HFFc6 (cell line): ENCODE data around the gene SENP5. TPM values are rescaled to one million over a fixed set of nuclear protein-coding genes. Genes with fewer than 3 reads are reported as not detected.
"Not testable (repeated sequence)": the region's sequence is repeated elsewhere in the genome, so short reads cannot be mapped to it uniquely, and the experiment has no call there.

ENCODE experiments used
- DNase-seq: peaks from one replicate; pipeline ENCODE4 v3.0.0-alpha.2; 2018
- H3K27ac Mint-ChIP-seq: 2 replicates; pipeline ENCODE4 v1.8.0; 2020; ENCODE audit warnings: mild to moderate bottlenecking, mixed read lengths
- H3K27me3 Mint-ChIP-seq: 2 replicates; pipeline ENCODE4 v1.8.0; 2021; ENCODE audit warnings: mild to moderate bottlenecking, moderate library complexity, mixed read lengths; ENCODE audit not compliant: insufficient read depth
- H3K36me3 Mint-ChIP-seq: 2 replicates; pipeline ENCODE4 v1.8.0; 2021; ENCODE audit warnings: low read depth, mixed read lengths
- H3K4me1 Mint-ChIP-seq: 2 replicates; pipeline ENCODE4 v1.8.0; 2020; ENCODE audit warnings: low read depth, mixed read lengths
- H3K4me3 Mint-ChIP-seq: 2 replicates; pipeline ENCODE4 v1.8.0; 2020; ENCODE audit warnings: mild to moderate bottlenecking, moderate library complexity, mixed read lengths
- H3K9me3 Mint-ChIP-seq: 2 replicates; pipeline ENCODE4 v1.8.0; 2020; ENCODE audit warnings: mild to moderate bottlenecking, mixed read lengths
- total RNA-seq, 6 experiments: library from RNA; stranded (reverse); fragmentation: NEBNext Ultra II Directional; extraction: Animal tissue kit (Norgen Biotek cat#: 25700); gene quantifications; 2 replicates in 1 of 6; 3 replicates in 5 of 6; pipeline ENCODE4 v1.2.3, GENCODE V29; 2021
- TF ChIP-seq, protein P1 (sequence below): fragments of 200-600 bp; sonication (generic); IDR thresholded peaks from 2 replicates; pipeline ENCODE4 v1.5.0; 2021; ENCODE audit warnings: antibody characterized with exemption, mild to moderate bottlenecking

Gene SENP5
- total RNA-seq, 6 experiments from 2014 or later: 25.2 to 33.0 (median 29.1) TPM

DNA sequence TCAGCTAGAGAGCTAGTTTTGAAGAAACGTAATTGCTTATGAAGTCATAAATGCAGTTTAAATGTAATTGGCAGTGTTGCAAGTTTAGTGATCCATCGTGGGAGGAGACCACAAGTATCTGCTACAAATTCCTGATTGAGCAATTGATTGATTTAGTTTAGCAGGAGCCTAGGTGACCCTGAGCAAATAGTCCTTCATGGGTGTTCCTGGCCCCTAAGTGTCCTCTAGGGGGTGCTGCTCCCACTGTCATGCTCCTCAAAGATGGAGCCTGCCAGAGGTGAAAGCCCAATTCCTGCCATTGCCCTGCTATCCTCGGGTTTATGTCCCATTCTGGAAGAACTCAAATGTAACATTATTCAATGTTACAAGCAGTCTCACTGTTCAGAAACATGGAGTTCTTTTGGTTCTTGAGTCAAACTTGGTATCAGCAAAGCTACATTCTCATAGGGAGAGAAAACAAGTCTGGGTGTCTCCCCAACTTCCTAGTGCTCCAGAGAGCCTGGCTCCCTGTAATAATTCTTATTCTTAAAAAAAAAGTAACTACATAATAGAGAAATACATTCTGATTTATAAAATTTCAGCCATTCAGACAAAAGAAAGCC, 29.8 kb upstream of the SENP5 start:
- Mint-ChIP-seq H3K9me3 (no peaks in the 10 kb centered on the region), H3K4me3 (no peak overlapping the region), H3K27me3 (peaks cover 2% of the 10 kb centered on the region), H3K36me3 (no peaks in the 10 kb centered on the region), H3K4me1 (no peaks in the 10 kb centered on the region), H3K27ac (no peak overlapping the region)
- DNase-seq: peak; percentile 45
- TF ChIP-seq, protein P1, sequence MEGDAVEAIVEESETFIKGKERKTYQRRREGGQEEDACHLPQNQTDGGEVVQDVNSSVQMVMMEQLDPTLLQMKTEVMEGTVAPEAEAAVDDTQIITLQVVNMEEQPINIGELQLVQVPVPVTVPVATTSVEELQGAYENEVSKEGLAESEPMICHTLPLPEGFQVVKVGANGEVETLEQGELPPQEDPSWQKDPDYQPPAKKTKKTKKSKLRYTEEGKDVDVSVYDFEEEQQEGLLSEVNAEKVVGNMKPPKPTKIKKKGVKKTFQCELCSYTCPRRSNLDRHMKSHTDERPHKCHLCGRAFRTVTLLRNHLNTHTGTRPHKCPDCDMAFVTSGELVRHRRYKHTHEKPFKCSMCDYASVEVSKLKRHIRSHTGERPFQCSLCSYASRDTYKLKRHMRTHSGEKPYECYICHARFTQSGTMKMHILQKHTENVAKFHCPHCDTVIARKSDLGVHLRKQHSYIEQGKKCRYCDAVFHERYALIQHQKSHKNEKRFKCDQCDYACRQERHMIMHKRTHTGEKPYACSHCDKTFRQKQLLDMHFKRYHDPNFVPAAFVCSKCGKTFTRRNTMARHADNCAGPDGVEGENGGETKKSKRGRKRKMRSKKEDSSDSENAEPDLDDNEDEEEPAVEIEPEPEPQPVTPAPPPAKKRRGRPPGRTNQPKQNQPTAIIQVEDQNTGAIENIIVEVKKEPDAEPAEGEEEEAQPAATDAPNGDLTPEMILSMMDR: peak; percentile 89

DNA sequence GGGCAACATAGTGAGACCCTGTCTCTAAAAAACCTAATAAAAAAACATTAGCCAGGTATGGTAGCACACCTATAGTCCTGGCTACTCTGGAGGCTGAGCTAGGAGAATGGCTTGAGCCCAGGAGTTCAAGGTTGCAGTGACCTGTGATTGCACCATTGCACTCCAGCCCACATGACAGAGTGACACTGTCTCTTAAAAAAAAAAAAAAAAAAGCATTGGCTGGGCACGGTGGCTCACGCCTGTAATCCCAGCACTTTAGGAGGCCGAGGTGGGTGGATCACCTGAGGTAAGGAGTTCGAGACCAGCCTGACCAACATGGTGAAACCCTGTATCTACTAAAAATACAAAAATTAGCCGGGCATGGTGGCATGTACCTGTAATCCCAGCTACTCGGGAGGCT, 28.4 kb upstream of the SENP5 start:
- not testable (repeated sequence) for DNase-seq, H3K9me3 Mint-ChIP-seq, H3K27ac Mint-ChIP-seq, H3K36me3 Mint-ChIP-seq, H3K4me3 Mint-ChIP-seq, H3K27me3 Mint-ChIP-seq, H3K4me1 Mint-ChIP-seq

DNA sequence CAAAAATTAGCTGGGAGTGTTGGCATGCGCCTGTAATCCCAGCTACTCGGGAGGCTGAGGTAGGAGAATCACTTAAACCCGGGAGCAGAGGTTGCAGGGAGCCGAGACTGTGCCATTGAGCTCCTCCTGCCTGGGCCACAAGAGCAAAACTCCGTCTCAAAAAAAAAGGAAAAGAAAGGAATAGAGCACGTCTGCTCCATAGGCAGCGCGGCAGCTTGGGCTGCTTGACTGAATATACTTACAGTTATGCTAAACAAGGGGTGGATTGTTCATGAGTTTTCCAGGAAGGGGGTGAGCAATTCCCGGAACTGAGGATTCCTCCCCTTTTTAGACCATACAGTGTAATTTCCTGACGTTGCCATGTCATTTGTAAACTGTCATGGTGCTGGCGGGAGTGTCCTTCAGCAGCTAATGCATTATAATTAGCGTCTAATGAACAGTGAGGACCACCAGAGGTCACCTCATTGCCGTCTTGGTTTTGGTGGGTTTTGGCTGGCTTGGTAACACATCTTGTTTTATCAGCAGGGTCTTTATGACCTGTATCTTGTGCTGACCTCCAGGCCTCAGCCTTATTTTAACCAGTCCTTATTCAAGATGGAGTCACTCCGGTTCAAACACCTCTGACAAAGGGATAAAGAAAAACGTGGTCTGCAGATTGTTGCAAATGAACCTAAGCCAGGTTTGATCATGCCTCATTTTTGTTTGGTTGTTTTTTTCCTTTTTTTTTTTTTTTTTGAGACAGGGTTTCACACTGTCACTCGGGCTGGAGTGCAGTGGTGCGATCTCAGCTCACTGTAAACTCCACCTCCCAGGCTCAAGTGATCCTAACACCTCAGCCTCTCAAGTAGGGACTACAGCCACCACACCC, 24.9 kb upstream of the SENP5 start:
- peaks cover 3% of the 10 kb centered on the region for H3K9me3 Mint-ChIP-seq
- DNase-seq: no peak
- H3K27me3 Mint-ChIP-seq: no peaks in the 10 kb centered on the region; the same call in 1 of the 2 replicates
- no peak overlapping the region for H3K4me3 Mint-ChIP-seq
- TF ChIP-seq, protein P1: no peak
- H3K4me1 Mint-ChIP-seq: no peaks in the 10 kb centered on the region
- H3K36me3 Mint-ChIP-seq: no peaks in the 10 kb centered on the region
- no peak overlapping the region for H3K27ac Mint-ChIP-seq

GRCh38 chr3:196843435-196844110, 24.1 kb upstream of the SENP5 start:
- DNase-seq: no peak
- TF ChIP-seq, protein P1: no peak
- Mint-ChIP-seq H3K36me3 (no peaks in the 10 kb centered on the region), H3K27me3 (no peaks in the 10 kb centered on the region; the same call in 1 of the 2 replicates), H3K27ac (no peak overlapping the region), H3K9me3 (peaks cover 11% of the 10 kb centered on the region), H3K4me3 (no peak overlapping the region), H3K4me1 (no peaks in the 10 kb centered on the region)

GRCh38 chr3:196844235-196845219, 23.2 kb upstream of the SENP5 start:
- H3K9me3 Mint-ChIP-seq: peaks cover 18% of the 10 kb centered on the region
- DNase-seq: not testable (repeated sequence)

GRCh38 chr3:196848375-196848774, 19.3 kb upstream of the SENP5 start:
- not testable (repeated sequence) for H3K4me1 Mint-ChIP-seq, H3K27ac Mint-ChIP-seq, H3K4me3 Mint-ChIP-seq, DNase-seq, H3K27me3 Mint-ChIP-seq, H3K36me3 Mint-ChIP-seq
- H3K9me3 Mint-ChIP-seq: peaks cover 19% of the 10 kb centered on the region

More at GRCh38 chr3:196844235-196845219, 23.2 kb upstream of the SENP5 start:
- not testable (repeated sequence) for H3K4me1 Mint-ChIP-seq, H3K27me3 Mint-ChIP-seq, H3K27ac Mint-ChIP-seq, H3K4me3 Mint-ChIP-seq, H3K36me3 Mint-ChIP-seq
